ENCODE measurements around the gene IL17RE.

GRCh38 chr3:9908286-9908685 lies 5.6 kb downstream of the IL17RE start:
- TF ChIP-seq EZH2phosphoT487 (IDR thresholded peaks at IDR 0.05; ENCODE audit: unreplicated experiment), result no peak
- TF ChIP-seq, protein P1, sequence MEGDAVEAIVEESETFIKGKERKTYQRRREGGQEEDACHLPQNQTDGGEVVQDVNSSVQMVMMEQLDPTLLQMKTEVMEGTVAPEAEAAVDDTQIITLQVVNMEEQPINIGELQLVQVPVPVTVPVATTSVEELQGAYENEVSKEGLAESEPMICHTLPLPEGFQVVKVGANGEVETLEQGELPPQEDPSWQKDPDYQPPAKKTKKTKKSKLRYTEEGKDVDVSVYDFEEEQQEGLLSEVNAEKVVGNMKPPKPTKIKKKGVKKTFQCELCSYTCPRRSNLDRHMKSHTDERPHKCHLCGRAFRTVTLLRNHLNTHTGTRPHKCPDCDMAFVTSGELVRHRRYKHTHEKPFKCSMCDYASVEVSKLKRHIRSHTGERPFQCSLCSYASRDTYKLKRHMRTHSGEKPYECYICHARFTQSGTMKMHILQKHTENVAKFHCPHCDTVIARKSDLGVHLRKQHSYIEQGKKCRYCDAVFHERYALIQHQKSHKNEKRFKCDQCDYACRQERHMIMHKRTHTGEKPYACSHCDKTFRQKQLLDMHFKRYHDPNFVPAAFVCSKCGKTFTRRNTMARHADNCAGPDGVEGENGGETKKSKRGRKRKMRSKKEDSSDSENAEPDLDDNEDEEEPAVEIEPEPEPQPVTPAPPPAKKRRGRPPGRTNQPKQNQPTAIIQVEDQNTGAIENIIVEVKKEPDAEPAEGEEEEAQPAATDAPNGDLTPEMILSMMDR (conservative IDR thresholded peaks at IDR 0.05; ENCODE audit: low read depth in 2 of 2), result no peak
- no peak for TF ChIP-seq EZH2 (IDR thresholded peaks at IDR 0.05; ENCODE audit: low read depth, unreplicated experiment)
- TF ChIP-seq, protein P2, sequence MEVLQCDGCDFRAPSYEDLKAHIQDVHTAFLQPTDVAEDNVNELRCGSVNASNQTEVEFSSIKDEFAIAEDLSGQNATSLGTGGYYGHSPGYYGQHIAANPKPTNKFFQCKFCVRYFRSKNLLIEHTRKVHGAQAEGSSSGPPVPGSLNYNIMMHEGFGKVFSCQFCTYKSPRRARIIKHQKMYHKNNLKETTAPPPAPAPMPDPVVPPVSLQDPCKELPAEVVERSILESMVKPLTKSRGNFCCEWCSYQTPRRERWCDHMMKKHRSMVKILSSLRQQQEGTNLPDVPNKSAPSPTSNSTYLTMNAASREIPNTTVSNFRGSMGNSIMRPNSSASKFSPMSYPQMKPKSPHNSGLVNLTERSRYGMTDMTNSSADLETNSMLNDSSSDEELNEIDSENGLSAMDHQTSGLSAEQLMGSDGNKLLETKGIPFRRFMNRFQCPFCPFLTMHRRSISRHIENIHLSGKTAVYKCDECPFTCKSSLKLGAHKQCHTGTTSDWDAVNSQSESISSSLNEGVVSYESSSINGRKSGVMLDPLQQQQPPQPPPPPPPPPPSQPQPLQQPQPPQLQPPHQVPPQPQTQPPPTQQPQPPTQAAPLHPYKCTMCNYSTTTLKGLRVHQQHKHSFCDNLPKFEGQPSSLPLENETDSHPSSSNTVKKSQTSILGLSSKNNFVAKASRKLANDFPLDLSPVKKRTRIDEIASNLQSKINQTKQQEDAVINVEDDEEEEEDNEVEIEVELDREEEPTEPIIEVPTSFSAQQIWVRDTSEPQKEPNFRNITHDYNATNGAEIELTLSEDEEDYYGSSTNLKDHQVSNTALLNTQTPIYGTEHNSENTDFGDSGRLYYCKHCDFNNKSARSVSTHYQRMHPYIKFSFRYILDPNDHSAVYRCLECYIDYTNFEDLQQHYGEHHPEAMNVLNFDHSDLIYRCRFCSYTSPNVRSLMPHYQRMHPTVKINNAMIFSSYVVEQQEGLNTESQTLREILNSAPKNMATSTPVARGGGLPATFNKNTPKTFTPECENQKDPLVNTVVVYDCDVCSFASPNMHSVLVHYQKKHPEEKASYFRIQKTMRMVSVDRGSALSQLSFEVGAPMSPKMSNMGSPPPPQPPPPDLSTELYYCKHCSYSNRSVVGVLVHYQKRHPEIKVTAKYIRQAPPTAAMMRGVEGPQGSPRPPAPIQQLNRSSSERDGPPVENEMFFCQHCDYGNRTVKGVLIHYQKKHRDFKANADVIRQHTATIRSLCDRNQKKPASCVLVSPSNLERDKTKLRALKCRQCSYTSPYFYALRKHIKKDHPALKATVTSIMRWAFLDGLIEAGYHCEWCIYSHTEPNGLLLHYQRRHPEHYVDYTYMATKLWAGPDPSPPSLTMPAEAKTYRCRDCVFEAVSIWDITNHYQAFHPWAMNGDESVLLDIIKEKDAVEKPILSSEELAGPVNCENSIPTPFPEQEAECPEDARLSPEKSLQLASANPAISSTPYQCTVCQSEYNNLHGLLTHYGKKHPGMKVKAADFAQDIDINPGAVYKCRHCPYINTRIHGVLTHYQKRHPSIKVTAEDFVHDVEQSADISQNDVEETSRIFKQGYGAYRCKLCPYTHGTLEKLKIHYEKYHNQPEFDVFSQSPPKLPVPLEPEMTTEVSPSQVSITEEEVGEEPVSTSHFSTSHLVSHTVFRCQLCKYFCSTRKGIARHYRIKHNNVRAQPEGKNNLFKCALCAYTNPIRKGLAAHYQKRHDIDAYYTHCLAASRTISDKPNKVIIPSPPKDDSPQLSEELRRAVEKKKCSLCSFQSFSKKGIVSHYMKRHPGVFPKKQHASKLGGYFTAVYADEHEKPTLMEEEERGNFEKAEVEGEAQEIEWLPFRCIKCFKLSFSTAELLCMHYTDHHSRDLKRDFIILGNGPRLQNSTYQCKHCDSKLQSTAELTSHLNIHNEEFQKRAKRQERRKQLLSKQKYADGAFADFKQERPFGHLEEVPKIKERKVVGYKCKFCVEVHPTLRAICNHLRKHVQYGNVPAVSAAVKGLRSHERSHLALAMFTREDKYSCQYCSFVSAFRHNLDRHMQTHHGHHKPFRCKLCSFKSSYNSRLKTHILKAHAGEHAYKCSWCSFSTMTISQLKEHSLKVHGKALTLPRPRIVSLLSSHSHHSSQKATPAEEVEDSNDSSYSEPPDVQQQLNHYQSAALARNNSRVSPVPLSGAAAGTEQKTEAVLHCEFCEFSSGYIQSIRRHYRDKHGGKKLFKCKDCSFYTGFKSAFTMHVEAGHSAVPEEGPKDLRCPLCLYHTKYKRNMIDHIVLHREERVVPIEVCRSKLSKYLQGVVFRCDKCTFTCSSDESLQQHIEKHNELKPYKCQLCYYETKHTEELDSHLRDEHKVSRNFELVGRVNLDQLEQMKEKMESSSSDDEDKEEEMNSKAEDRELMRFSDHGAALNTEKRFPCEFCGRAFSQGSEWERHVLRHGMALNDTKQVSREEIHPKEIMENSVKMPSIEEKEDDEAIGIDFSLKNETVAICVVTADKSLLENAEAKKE (CRISPR knock-in tag; IDR thresholded peaks at IDR 0.05), result no peak
- TF ChIP-seq REST (IDR thresholded peaks at IDR 0.05; ENCODE audit: unreplicated experiment), result no peak
- TF ChIP-seq CREB1 (CRISPR knock-in tag; IDR thresholded peaks at IDR 0.05; ENCODE audit: low read depth), result no peak
